ENCODE measurements around the gene PTEN.

PTEN gene

GRCh38 chr10:87921931-87922688 is 58.7 kb downstream of the PTEN start:
- no peak for TF ChIP-seq CTCF (IDR thresholded peaks at IDR 0.05; ENCODE audit: control insufficient read depth, insufficient read depth, low read depth, low read length, missing control alignments)
- no peak for DNase-seq (ENCODE audit: low read depth)
- no peak overlapping the region for H3K4me3 ChIP-seq (ENCODE audit: control insufficient read depth, low read depth, low read length)

GRCh38 chr10:87923233-87923632 is 59.8 kb downstream of the PTEN start:
- H3K4me3 ChIP-seq (ENCODE audit: control insufficient read depth, low read depth, low read length), result no peak overlapping the region
- TF ChIP-seq CTCF (IDR thresholded peaks at IDR 0.05; ENCODE audit: control insufficient read depth, insufficient read depth, low read depth, low read length, missing control alignments), result no peak
- no peak for DNase-seq (ENCODE audit: low read depth)

- TF ChIP-seq CTCF (IDR thresholded peaks at IDR 0.05; ENCODE audit: control insufficient read depth, insufficient read depth, low read depth, low read length, missing control alignments), result no peak
- DNase-seq (ENCODE audit: low read depth), result no peak
- no peak overlapping the region for H3K4me3 ChIP-seq (ENCODE audit: control insufficient read depth, low read depth, low read length)
These were observed 62.1 kb downstream of the PTEN start for GRCh38 chr10:87925570-87925969.

GRCh38 chr10:87927091-87927490 is 63.7 kb downstream of the PTEN start:
- TF ChIP-seq CTCF (IDR thresholded peaks at IDR 0.05; ENCODE audit: control insufficient read depth, insufficient read depth, low read depth, low read length, missing control alignments), result no peak
- H3K4me3 ChIP-seq (ENCODE audit: control insufficient read depth, low read depth, low read length), result no peak overlapping the region
- DNase-seq (ENCODE audit: low read depth), result peak; percentile 14

GRCh38 chr10:87928996-87929395 is 65.6 kb downstream of the PTEN start:
- TF ChIP-seq CTCF (IDR thresholded peaks at IDR 0.05; ENCODE audit: control insufficient read depth, insufficient read depth, low read depth, low read length, missing control alignments), result no peak
- H3K4me3 ChIP-seq (ENCODE audit: control insufficient read depth, low read depth, low read length), result no peak overlapping the region
- no peak for DNase-seq (ENCODE audit: low read depth)

GRCh38 chr10:87930141-87930540 is 66.7 kb downstream of the PTEN start:
- DNase-seq (ENCODE audit: low read depth), result no peak
- TF ChIP-seq CTCF (IDR thresholded peaks at IDR 0.05; ENCODE audit: control insufficient read depth, insufficient read depth, low read depth, low read length, missing control alignments), result no peak

More at GRCh38 chr10:87930141-87930540, 66.7 kb downstream of the PTEN start:
- H3K4me3 ChIP-seq (ENCODE audit: control insufficient read depth, low read depth, low read length), result no peak overlapping the region
